CD4-positive, alpha-beta T cell treated with Interleukin-6 for 4 hours (primary cell): ENCODE data around the gene CDR2.
"Not testable (repeated sequence)": the region's sequence is repeated elsewhere in the genome, so short reads cannot be mapped to it uniquely, and the experiment has no call there.

ENCODE experiments used
- DNase-seq: peaks from one replicate; pipeline ENCODE4 v3.0.0-alpha.2; 2020; ENCODE audit warnings: mixed read lengths

The CDR2 gene

DNA sequence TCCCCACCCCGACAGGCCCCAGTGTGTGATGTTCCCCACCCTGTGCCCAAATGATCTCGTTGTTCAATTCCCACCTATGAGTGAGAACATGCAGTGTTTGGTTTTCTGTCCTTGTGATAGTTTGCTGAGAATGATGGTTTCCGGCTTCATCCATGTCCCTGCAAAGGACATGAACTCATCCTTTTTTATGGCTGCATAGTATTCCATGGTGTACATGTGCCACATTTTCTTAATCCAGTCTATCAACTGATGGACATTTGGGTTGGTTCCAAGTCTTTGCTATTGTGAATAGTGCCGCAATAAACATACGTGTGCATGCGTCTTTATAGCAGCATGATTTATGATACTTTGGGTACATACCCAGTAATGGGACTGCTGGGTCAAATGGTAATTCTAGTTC, 23.4 kb downstream of the CDR2 start:
- DNase-seq = not testable (repeated sequence)

DNA sequence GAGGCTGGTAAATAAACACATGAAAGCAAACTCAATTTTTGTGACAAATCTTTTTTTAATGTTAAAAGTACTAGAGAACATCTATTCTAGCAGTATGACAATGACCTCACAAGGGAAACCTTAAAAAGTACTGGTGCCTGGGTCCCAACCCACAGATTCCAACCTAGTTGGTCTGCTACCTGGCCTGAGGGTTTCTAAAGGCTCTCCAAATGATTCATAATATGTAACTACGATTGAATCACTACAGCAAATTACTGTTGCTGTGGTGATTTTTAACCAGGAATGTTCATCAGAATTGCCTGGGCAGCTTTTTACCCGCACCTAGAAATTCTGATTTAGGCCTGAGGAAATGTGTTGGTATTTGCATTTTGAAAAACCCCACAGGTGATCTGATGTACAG, 26.1 kb downstream of the CDR2 start:
- no peak for DNase-seq

DNA sequence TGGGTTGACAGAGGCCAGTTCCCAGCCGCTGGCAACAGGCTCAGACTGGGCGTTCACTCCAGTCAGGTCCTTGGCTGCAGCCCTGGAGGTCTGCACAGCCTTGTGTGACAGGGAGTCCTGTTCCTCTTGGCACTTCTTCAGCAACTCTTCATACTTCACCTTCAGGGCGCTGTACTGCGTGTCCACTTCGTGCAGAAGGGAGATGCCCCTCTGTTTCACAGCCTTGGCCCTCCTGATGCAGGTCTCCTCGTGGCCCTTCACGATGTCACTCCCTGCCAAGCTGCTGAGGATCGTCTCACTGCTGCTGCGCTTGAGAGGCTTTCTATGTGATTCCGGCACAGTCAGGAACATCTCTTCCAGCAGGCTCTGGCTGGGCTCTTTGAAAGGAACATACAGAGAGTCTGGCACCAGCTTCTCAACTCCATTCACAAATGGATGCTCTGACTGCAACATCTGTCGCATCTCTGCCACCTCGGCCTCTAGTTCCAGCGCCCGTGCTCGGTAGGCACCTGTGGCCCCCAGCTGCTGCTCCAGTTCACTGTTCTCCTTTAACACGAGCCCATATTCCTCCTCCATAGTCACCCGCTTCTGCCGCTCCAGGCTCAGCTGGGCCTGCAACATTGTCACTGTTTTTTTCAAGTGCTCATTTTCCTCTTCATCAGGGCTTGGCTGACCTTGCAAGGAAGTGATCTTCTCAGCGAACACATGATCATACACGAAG, 27.2 kb downstream of the CDR2 start:
- no peak for DNase-seq

DNA sequence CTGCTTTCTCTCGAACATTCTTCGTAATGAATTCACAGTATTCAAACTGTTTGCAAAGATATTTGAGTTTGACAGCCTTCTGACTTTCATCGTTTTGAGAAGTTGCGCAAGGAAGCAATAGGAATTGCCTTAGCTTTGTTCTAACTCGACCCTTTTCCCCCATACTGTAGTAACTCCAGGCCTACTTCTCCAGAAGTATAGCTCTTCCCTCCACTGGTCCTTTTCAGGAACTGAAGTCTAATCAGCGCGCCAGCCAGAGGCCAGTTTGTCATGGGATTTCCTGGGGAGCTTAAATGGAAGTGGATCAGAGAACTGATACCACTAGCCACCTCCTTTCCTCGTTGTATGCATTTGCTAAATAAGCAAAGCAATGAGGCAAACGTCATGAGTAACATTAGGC, 27.9 kb downstream of the CDR2 start:
- DNase-seq = no peak

DNA sequence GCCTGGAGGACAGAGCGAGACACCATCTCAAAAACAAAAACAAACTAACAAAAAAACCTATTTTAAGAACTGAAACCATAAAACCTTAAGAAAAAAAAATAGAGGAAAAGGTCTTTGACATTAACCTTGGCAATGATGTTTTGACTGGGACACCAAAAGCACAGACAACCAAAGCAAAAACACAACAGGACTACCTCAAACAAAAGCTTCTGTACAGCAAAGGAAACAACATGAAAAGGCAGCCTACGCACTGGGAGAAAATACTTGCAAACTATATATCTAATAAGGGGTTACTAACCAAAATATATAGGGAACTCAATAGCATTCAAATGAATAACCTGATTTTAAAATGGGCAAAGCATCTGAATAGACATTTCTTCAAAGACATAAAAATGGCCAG, 32.3 kb downstream of the CDR2 start:
- DNase-seq = no peak

DNA sequence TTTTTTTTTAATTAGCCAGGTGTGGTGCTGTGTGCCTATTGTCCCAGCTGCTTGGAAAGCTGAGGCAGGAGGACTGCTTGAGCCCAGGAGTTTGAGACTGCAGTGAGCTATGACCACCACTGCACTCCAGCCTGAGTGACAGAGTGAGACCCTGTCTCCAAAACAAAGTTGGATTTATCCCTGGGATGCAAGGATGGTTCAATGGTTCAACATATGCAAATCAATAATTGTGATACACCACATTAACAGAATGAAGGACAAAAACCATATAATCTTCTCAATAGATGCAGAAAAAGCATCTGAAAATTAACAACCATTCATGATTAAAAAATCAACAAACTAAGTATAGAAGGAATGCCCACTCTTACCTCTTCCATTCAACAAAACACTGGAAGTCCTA, 33.5 kb downstream of the CDR2 start:
- DNase-seq = no peak

DNA sequence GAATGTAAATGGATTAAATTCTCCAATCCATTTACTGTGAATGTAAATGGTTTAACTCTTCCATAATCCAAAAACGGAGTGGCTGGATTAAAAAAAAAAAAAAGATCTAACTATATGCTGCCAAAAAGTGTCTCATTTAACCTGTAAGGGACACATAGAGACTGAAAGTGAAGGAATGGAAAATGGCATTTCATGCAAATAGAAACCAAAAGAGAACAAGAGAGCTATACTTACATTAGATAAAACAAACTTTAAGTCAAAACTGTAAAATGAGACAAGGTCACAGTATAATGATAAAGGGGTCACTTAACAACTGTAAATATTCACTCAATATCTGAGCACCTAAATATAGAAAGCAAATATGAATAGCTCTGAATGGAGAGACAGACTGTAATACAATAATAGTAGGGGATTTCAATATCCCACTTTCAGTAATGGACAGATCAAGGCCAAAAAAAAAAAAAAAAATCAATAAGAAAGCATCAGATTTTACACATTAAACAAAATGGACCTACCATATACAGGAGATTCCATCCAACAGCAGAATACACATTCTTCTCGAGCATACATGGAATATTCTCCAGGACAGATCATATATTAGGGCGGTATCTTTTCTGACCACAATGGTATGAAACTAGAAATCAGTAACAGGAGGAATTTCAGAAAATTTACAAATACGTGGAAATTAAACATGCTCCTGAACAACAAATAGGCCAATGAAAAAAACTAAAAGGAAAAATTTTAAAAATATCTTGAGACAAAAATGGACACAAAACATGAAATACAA, 36.4 kb downstream of the CDR2 start:
- DNase-seq = no peak

DNA sequence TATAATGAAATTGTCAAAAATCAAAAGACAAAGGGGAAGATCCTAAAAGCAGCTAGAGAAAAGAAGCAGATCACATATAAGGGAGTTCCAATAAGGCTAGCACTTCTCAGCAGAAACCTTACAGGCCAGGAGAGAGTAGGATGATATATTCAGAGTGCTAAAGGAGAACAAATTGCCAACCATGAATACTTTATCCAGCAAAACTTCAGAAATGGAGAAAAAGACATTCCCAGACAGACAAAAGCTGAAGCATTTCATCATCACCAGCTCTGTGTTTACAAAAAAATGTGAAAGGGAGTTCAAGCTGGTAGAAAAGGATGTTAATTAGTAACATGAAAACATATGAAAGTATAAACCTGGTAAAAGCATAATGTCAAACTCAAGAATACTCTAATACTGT, 37.4 kb downstream of the CDR2 start:
- no peak for DNase-seq

DNA sequence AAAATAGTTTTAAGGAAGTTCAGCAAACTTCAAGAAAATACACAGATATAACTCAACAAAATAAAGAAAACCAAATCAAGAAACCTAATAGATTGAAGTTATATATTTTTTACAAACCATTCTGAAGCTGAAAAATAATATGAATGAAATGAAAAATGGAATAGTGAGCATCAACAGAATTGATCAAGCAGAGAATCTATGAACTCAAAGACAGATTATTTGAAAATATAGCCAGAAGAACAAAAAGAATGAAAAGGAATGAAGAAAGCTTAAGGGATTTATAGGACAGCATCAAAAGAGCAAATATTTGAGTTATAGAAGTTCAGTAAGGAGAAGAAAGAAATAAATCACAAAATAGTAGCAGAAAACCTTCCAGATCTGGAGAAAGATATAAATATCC, 37.8 kb downstream of the CDR2 start:
- no peak for DNase-seq

DNA sequence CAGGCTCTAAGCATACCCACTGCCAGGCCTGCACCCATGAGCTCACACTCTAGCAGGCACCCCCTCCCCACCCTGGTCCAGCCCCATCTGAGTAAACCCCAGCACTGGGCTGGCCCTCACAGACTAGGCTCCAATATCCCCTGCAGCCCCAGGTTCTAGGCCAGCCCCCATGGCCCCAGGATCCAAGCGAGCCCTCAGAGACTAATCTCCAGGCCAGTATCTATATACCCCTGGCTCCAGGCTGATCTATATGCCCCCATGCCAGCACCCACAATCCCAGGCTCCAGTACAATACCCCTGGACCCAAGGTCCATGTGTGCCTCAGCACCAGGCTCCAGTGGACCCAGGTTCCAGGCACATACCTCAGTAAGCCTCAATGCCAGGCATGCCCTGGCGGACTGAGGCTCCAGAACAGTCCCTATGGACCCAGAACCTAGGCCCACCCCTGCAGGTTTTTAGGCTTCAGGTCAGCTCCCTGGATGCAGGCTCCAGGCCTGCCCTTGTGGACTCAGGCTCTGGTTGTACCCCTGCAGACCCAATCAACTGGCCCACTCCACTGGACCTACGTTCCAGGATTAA, 38.7 kb downstream of the CDR2 start:
- DNase-seq = no peak

DNA sequence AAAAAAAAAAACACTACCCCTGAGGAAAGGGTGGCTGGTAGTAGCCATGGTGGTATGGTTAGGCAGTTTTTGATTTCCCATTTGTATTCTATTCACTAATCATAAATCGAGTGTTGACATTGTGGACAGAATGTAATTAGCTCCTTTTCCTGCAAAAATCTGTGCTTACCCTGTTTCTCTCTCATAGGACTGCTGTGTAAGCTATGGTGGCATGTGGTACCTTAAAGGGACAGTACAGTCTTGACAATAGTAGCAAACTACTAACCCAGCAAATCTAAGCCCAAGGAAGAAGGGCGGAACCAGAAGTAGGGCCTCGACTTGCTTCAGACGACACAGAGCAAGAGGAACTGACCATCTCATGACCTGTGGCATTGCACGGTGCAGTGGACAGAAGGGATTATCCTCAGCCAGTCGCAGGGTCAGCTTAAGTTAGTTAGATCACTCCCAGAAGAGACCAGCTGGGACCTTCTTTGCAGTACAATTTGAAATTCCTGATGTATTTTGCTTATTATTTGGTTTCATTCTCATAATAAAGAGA, 40.9 kb downstream of the CDR2 start:
- DNase-seq = no peak

DNA sequence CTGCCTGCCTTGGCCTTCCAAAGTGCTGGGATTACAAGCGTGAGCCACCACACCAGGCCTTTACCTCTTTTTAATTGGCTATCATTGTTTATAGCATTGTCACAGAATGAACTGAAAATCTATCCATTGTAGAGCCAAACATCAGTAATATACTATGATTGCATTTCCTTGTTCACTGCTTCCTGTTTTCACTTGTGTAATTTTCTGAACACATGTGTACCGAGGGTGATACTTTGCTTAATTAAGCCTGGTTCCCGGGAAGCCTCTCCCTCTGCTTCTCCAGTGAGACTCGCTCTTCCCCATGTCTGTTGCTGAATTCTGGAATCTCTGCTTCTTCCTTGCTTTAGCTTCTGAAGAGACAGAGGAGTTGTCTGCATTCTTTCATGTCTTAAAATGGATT, 44.1 kb downstream of the CDR2 start:
- DNase-seq = no peak

DNA sequence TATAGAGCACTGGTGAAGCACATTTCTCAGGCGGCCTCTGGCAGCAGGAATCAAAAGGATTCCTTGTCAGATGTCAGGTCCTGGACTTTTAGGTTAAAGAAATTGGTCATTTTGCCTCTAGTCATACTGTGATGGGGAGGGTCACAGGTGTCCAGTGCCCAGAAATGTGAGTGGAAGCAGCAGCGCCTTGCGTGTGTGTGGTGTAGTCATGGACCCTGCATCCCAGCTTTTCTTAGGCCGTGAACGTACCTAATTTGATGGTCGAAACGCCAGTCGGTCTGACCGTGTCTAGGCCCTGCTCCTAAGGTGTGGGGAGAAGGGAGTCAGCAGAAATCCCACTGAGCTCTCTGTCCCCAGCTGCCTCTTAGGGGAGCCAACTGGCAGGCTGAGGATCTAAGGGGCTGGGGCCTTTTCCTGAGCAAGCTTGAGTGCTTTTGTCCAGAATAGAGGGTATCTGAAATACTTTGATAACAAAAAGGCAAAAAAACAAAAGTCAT, 45.2 kb downstream of the CDR2 start:
- no peak for DNase-seq

DNA sequence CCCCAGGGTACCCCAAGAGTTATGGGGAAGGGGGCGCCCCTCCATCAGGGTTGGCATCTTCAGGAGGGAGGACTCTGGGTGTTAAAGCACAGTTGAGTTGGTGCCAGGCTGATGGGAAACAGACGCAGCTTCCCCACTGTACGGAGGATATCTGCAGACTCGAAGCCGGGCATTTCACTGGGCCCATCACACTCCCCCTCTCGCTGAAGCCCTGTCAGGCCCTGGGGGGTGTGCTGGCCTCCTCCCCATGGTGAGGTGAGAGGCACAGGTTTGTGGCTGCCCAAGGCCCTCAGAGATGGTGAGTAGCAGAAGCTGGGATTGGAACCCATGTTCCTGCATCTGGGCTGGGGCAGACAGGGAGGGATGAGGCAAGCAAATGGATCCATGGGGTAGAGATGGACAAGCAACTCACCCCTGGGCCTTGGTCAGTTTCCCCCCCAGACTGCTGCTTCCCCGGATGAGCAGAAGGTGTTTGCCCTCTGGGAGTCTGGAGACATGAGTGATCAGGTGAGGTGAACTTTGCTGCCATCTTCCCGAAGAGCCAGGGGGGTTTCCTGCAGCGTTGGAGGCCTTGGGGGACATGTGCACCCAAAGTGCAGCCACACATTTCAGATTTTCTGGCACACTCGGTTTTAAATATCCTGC, 46.2 kb downstream of the CDR2 start:
- no peak for DNase-seq

DNA sequence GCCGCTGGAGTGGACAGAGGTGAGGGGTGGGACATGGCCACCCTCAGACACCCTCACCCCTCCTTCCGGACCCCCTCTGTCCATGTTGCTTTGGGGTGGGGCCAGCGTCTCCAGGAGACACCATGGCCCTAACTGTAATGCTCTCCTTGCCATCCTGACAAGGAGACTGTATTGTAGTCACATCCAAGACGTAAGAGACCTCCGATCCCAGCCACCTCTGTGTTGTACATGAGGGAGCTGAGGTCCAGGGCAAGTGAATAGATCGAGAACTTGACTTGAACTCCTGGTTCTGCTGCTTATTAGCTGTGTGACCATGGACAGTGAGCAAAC, 47.0 kb downstream of the CDR2 start:
- DNase-seq = no peak

DNA sequence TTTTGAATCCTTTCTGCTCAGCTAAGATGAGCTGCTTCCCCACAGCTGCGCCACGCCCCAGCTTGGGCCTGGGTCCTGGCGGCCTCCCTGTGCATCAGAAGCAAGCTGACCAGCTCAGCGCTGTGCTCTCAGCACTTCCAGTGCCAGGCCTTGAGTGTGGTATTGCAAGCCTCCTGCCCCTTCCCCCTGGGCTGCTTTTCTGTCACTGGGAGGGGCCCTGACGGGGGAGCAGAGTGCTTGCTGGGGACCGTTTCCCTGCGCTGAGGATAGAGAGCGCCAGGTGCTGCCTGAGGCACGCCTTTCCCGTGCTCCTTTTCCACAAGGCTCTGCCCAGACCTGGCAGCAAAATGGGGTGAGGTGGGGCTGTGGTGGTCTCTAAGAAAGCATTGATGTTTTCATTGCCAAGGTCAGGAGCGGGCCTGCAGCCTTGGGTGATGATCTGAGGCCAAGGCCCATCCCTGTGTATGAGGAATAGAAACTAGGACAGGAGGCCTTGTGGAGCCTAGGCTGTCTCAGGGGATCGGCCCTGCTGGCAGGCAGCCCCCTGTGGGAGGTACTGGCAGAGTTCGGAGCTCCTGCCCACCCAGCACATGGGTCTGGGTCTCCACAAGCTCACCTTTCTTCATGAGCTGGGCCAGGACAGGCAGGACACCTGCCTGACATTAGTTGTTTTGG, 47.5 kb downstream of the CDR2 start:
- DNase-seq = no peak

DNA sequence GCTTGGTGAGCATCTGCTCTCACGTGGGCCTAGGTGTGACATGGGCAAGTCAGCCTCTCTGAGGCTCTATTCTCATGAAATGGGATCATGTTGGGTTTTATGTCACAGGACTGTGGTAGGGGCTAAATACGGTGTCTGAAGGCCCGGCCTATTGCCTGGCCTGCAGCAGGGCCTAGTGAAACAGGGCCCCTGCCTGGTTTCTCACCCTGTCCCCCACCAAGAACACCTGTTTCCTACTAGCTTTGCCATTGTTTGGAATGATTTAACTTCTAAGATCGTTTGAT, 48.1 kb downstream of the CDR2 start:
- DNase-seq = no peak

DNA sequence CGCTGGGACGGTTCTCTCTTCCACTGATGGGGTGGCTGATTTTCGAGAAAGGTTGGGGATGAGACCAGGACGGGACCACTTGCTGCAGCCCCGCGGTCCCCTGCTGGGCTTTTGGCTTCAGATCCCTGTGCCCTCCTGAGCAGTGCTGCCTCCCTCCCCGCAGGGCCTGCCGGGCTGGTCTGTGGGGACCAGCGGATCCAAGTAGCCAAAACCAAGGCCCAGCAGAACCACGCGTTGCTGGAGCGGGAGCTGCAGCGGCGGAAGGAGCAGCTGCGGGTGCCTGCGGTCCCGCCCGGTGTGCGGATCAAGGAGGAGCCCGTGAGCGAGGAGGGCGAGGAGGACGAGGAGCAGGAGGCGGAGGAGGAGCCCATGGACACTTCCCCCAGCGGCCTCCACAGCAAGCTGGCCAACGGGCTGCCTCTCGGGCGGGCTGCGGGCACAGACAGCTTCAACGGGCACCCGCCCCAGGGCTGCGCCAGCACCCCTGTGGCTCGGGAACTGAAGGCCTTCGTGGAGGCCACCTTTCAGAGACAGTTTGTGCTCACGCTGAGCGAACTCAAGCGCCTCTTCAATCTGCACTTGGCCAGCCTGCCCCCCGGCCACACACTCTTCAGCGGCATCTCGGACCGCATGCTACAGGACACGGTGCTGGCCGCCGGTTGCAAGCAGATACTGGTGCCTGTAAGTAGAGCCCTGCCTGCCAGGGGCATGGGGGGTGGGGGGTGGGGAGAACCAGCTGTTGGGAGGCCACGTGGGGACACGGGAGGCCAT, 48.6 kb downstream of the CDR2 start:
- DNase-seq = no peak

DNA sequence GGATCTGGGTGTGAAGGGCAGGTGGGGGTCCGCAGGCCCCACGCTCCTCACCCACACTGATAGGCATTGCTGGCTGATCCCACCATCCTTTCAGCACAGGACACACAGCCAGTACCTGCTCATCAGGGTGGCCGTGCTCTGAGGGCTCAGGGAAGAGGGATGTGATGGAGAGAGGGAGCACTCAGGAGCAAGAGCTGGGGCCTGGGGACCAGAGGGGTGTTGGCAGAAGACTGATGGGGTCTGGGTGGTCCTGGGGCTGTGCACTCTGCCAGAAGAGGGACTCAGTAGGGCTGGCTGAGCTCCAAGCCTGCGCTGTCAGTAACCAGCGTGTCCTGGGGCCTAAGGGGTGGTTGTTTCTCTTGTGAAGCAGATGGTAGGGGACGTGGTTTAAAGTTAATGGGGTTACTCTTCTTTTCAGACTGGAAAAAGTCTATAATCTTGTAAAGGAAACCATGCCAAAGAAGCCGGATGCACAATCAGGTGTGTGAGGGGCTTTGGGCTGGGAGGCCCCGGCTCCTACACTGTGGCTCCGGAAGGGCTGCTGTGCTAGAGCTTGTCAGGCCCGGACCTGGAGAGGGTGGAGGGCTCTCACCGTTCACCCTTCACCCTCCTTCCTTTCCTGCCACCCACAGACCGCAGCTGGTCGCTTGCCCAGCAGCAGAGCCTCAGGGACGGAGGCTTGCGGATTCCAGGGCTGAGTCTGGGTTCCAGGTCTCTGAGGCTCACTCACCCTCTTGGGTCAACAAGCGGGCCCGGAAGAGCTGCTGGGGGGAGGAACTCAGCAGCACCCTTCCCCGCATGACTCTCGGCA, 49.4 kb downstream of the CDR2 start:
- no peak for DNase-seq

DNA sequence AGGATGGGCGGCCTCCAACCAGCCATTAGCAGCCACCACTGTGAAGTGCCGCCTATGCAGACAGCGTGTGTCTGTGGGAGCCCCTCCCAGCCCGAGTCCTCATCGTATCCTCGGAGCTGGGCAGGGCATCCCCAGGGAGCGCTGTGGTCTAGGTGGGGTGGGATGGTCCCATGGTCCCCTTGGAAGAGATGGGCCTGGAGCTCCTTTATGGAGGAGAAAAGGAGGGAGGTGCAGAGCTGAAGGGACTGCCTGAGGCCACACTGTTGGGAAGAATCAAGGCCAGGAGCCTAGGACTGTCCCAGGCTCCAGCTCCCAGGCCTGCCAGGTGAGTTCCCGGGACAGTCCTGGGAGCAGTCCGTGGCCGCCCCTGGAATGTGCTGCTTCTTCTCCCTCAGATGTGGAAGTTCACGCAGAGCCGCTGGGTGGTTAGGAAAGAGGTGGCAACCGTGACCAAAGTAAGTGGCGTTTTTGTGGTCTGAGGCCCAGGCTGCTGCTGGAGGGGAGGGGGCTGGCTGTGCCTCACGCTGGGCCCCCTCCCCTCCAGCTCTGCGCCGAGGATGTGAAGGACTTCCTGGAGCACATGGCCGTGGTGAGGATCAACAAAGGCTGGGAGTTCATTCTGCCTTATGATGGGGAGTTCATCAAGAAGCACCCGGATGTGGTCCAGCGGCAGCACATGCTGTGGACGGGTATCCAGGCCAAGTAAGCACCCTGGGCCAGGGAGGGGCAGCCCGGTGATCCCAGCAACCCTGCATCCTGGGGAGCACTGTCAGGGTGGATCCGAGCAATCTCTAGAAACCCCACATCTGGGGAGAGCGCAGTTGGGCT, 50.2 kb downstream of the CDR2 start:
- DNase-seq = no peak
